HEK293T (cell line): ENCODE data around the gene RPGRIP1L.

Experiments
- ARNT ChIP-seq: fragments of 450-650 bp; IDR thresholded peaks from 2 replicates; pipeline ENCODE4 v1.6.1; 2017; ENCODE audit warnings: mild to moderate bottlenecking
- BHLHE40 ChIP-seq: fragments of 450-650 bp; IDR thresholded peaks from 2 replicates; pipeline ENCODE4 v1.6.1; 2016; ENCODE audit warnings: mild to moderate bottlenecking, moderate library complexity, borderline replicate concordance
- ELF4 ChIP-seq: fragments of 450-650 bp; IDR thresholded peaks from 2 replicates; pipeline ENCODE4 v1.6.1; 2017; ENCODE audit warnings: antibody characterized with exemption
- FOXA1 ChIP-seq: fragments of 450-650 bp; IDR thresholded peaks from 2 replicates; pipeline ENCODE4 v1.6.1; 2016; ENCODE audit warnings: mild to moderate bottlenecking
- HDGF ChIP-seq: fragments of 450-650 bp; IDR thresholded peaks from 2 replicates; pipeline ENCODE4 v1.6.1; 2017; ENCODE audit warnings: antibody characterized with exemption, borderline replicate concordance
- LEF1 ChIP-seq: fragments of 450-650 bp; IDR thresholded peaks from 2 replicates; pipeline ENCODE4 v1.6.1; 2017; ENCODE audit warnings: mild to moderate bottlenecking, borderline replicate concordance
- SP1 ChIP-seq: fragments of 450-650 bp; IDR thresholded peaks from 2 replicates; pipeline ENCODE4 v1.6.1; 2017

DNA sequence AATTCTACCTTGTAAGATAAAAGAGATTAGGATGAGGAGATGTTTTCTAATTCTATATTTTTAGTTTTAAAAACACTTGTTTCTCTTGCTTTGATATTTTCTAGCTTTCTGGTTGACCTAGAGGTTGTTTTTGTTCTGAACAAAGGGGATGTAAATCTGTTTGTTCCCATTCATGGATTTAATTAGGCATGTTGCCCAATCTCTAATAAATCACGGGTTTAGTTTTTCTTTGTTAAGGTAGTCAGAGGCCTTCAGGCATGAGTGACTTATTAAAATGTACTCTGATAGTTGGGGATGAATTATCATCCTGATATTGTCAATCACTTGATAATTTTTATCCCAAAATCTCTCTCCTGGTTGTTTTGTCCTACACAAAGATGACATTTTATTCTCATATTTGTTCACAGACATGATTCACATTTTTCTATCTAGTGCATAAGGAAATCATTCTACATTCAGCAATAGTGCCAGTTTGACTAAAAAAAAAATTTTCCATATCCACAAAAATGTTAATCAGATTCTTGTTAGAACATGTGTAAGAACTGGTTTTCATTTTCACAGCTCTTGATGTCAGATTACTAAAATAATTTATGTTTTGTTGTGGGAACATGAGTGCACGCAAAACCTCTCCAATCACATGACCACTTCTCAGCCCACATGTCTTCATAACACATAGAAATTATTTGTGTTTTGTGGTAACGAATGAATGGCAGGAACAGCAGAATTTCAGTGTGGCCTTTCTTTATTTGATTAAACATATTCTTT, 105.0 kb downstream of the RPGRIP1L start:
- TF ChIP-seq FOXA1 (no peak), ELF4 (no peak), HDGF (no peak), BHLHE40 (no peak), LEF1 (no peak), ARNT (no peak), SP1 (no peak)
